Measurements from ENCODE around the gene TNIP2. TPM values are rescaled to one million over a fixed set of nuclear protein-coding genes. Genes with fewer than 3 reads are reported as not detected.

The TNIP2 gene, protein sequence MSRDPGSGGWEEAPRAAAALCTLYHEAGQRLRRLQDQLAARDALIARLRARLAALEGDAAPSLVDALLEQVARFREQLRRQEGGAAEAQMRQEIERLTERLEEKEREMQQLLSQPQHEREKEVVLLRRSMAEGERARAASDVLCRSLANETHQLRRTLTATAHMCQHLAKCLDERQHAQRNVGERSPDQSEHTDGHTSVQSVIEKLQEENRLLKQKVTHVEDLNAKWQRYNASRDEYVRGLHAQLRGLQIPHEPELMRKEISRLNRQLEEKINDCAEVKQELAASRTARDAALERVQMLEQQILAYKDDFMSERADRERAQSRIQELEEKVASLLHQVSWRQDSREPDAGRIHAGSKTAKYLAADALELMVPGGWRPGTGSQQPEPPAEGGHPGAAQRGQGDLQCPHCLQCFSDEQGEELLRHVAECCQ
- 49.0 and 52.1 TPM in 2 replicates for total RNA-seq
- 37.7 and 40.4 TPM in 2 replicates for polyA plus RNA-seq
- 36.9 and 45.5 TPM in 2 replicates for polyA plus RNA-seq (2011; cell fraction: cytosol; rRNA removed)
- polyA plus RNA-seq (2011; cell fraction: nucleus; rRNA removed): 77.9 and 79.6 TPM in 2 replicates
- polyA plus RNA-seq (2012): 38.1 and 44.1 TPM in 2 replicates
- 26.4 and 28.3 TPM in 2 replicates for polyA minus RNA-seq
- 8.7 TPM for polyA minus RNA-seq (2011; cell fraction: cytosol; rRNA and poly(A)+ RNA removed)
- 12.2 and 25.3 TPM in 2 replicates for polyA minus RNA-seq (2011; cell fraction: nucleus; rRNA and poly(A)+ RNA removed)
- percentile 61 among the genes with signal in this experiment for Bru-seq, nascent RNA
- BruChase-seq, experiment 1, labeled RNA remaining after a 6-hour chase: percentile 77 among the genes with signal in this experiment
- percentile 67 among the genes with signal in this experiment for BruChase-seq, experiment 2, labeled RNA remaining after a 2-hour chase
- long read RNA-seq, transcript TNIP2-201 (6 exons, 1,974 nt): major isoform, 115 of 154 reads
- long read RNA-seq, transcript TNIP2-203 (5 exons, 1,653 nt): minor isoform, 13 of 154 reads
- long read RNA-seq, partial matches to known transcripts: 3 of 154 reads
- long read RNA-seq, other reads (novel, unspliced or antisense): 20 of 154 reads

DNA sequence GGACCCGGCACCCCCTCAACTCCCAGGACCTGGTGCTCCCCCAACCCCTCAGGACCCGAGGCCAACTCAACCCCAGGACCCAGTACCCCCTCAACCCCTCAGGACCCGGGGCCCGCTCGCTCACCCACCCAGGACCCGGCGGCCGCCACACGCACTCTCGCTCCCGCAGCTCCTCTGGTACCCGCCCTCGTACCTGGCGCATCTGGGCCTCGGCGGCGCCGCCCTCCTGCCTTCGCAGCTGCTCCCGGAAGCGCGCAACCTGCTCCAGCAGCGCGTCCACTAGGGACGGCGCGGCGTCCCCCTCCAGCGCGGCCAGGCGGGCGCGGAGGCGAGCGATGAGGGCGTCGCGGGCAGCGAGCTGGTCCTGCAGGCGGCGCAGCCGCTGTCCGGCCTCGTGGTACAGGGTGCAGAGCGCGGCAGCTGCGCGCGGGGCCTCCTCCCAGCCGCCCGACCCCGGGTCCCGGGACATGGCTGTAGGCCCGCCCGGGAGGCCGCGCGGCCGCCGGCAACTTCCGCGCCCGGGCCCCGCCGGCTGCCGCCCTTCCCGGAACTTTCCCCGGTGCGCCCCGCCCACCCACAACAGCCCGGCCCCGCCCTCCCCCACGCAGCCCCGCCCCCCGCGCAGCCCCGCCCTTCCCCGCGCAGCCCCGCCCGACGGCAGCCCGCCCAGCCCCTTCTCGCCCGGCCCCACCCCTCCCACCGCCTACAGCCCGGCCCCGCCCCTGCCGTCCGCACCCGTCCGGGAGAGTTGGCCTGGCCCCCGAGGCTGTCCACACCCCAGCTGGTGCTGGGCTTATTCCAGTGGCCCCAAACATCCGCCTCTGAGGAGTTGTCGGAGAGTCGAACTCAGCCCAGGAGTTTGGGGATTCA lies at the start of gene TNIP2:
Gene TNIP2 (minus strand): TSS at position 516 of the 870 bp plus-strand sequence. CDS start 47 bp downstream, at position 469.
- intact Hi-C loops (cut with micrococcal nuclease) (loop anchor here (2.0 to 5.0 kb wide), 2 partner anchors 179 to 219 kb away; partner anchors contain the start of gene FAM193A), dilution Hi-C loops (cut with MboI; ENCODE audit: extremely low pct_ligation_motif_present, low sequenced_read_pairs) (no loop called here)
- BruUV-seq (replicated peaks): no TSS peak
- Histone ChIP-seq H3K9me1 (replicated peaks; ENCODE audit: control insufficient read depth, extremely low read depth, insufficient read depth, low read length) (no peaks in the 10 kb centered on the region), H3K36me3 (ENCODE audit: control insufficient read depth in 2 of 2, extremely low read depth in 1 of 2, insufficient read depth in 2 of 2, low read length in 2 of 2) (peaks cover 0 to 3% of the 10 kb centered on the region in 2 experiments), H3K4me1 (ENCODE audit: control insufficient read depth, extremely low read depth, insufficient read depth, low read length) (peaks cover 9% of the 10 kb centered on the region), H2AFZ (ENCODE audit: low read depth, low read length) (peak within 1 kb of the TSS; percentile 89), H3K4me3 (replicated peaks in 1 of 3; ENCODE audit: insufficient read depth in 1 of 3, low read depth in 1 of 3, low read length in 3 of 3) (peak within 1 kb of the TSS; percentile 63 to 78 (median 78)), H3K9ac (replicated peaks; ENCODE audit: extremely low read depth, insufficient read depth, low read length) (peak within 1 kb of the TSS; percentile 59), H4K20me1 (replicated peaks; ENCODE audit: control insufficient read depth, extremely low read depth, insufficient read depth, low read length) (no peaks in the 10 kb centered on the region), H3K27me3 (ENCODE audit: control insufficient read depth in 2 of 2, insufficient read depth in 2 of 2, low read length in 2 of 2) (no peaks in the 10 kb centered on the region), H3K27ac (ENCODE audit: insufficient read depth, low read depth, low read length) (peak within 1 kb of the TSS; percentile 45), H3K4me2 (ENCODE audit: insufficient read depth, low read length) (peak within 1 kb of the TSS; percentile 65), H3K9me3 (replicated peaks; ENCODE audit: control insufficient read depth, insufficient read depth, low read length) (no peaks in the 10 kb centered on the region), H3K79me2 (ENCODE audit: control insufficient read depth, insufficient read depth, low read length) (peaks cover 36% of the 10 kb centered on the region)
- FAIRE-seq (peak; percentile 62), DNase-seq (ENCODE audit: low read depth, low spot score) (peak; percentile 75)
- CTCF ChIA-PET: interaction anchor here (0.8 to 1.4 kb wide), 8 partner anchors 8 to 285 kb away, joined by 3 to 8 read pairs (median 3); partner anchors contain the start of gene GRK4
- POLR2A ChIA-PET: interaction anchor here (1.5 kb wide), 1 partner anchor 9 kb away, joined by 3 read pairs; no protein-coding TSS in a partner anchor
- TF ChIP-seq POLR2AphosphoS5 (IDR thresholded peaks at IDR 0.05; ENCODE audit: insufficient read depth, low read depth, low read length): peak; percentile 97
- peak; percentile 87 for TF ChIP-seq POLR2A (IDR thresholded peaks at IDR 0.05; ENCODE audit: low read depth, low read length)
- no peak for TF ChIP-seq MYC (IDR thresholded peaks at IDR 0.05; ENCODE audit: low read depth, low read length)
- no peak for TF ChIP-seq EZH2 (IDR thresholded peaks at IDR 0.05; ENCODE audit: borderline replicate concordance, low read depth, low read length, severe bottlenecking)
- TF ChIP-seq, protein P1, sequence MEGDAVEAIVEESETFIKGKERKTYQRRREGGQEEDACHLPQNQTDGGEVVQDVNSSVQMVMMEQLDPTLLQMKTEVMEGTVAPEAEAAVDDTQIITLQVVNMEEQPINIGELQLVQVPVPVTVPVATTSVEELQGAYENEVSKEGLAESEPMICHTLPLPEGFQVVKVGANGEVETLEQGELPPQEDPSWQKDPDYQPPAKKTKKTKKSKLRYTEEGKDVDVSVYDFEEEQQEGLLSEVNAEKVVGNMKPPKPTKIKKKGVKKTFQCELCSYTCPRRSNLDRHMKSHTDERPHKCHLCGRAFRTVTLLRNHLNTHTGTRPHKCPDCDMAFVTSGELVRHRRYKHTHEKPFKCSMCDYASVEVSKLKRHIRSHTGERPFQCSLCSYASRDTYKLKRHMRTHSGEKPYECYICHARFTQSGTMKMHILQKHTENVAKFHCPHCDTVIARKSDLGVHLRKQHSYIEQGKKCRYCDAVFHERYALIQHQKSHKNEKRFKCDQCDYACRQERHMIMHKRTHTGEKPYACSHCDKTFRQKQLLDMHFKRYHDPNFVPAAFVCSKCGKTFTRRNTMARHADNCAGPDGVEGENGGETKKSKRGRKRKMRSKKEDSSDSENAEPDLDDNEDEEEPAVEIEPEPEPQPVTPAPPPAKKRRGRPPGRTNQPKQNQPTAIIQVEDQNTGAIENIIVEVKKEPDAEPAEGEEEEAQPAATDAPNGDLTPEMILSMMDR (IDR thresholded peaks at IDR 0.05; ENCODE audit: extremely low read depth in 1 of 2, insufficient read depth in 1 of 2, low read depth in 1 of 2, low read length in 2 of 2): peak; percentile 26 to 39

Measured in endothelial cell of umbilical vein (primary cell).